ENCODE measurements around the gene PATJ.

Gene PATJ

DNA sequence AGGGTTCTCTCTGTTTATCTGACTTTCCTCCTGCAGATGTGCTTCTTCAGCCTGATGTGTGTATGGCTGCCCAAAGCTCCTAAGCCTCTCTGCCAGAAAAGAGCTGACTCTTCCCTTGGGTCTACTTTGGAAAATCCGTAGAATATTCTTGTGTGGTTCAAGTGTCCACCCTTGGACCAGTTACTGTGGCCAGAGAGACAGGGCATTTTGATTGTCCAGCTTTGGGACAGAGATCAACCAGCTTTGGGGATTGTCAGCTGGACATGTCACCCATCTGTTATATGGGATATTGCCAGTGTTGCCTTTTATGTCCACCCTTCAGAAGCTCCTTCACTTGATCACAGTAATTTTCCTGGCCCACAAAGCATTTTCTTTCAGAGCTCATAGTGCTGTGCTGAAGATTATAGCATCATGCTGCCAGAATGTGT lies 326.1 kb downstream of the PATJ start:
- Histone ChIP-seq H3K9me3 (ENCODE audit: control extremely low read depth in 1 of 5, control insufficient read depth in 4 of 5, insufficient read depth in 2 of 5, low read depth in 1 of 5, low read length in 4 of 5) (peaks cover 0 to 7% (median 0%) of the 10 kb centered on the region in 5 experiments), H3K27ac (ENCODE audit: insufficient read depth in 1 of 2, low read depth in 1 of 2, low read length in 2 of 2, poor library complexity in 1 of 2, severe bottlenecking in 2 of 2) (no peak overlapping the region), H3K4me3 (ENCODE audit: control insufficient read depth in 1 of 7, extremely low read depth in 1 of 7, insufficient read depth in 4 of 7, low read depth in 2 of 7, low read length in 6 of 7) (no peak overlapping the region), H3K36me3 (ENCODE audit: control insufficient read depth in 4 of 4, insufficient read depth in 4 of 4, low read length in 3 of 4) (peaks cover 0 to 3% (median 0%) of the 10 kb centered on the region in 4 experiments), H3K27me3 (replicated peaks in 2 of 5; ENCODE audit: control insufficient read depth in 4 of 5, insufficient read depth in 5 of 5, low read length in 4 of 5) (no peaks in the 10 kb centered on the region), H3K4me1 (ENCODE audit: control extremely low read depth in 1 of 4, control insufficient read depth in 4 of 4, insufficient read depth in 4 of 4, low read length in 3 of 4) (no peaks in the 10 kb centered on the region)
- ChIA-PET CTCF (interaction anchor here (0.9 to 1.7 kb wide), 4 partner anchors 12 to 76 kb away, joined by 3 to 4 read pairs (median 4); no protein-coding TSS in a partner anchor), POLR2A (no interaction called here)
- WGBS (ENCODE audit: insufficient coverage), result no CpG with 5 or more reads among the region's 1 CpG
- no peak for DNase-seq

DNA sequence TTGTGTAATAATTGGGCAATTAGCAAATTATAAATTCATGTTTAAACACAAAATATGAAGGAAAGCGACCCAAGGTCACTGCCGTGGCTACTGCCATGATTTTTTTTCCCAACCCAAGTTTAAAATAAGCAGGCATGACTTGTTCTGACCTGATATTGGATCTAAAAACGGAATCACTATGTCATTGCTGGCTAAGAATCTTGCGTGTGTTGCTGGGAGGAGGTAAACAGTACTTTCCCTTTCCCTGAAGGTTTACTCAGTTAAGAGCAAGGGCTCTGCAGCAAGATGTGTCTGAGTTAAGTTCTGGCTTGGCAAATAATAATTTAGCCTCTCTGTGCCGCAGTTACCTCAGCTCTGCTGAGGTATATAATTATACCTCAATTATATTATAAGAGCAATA lies 326.7 kb downstream of the PATJ start:
- WGBS (ENCODE audit: insufficient coverage), result 100% methylated on average over 4 of the region's 5 CpGs
- H3K27ac ChIP-seq (ENCODE audit: insufficient read depth in 1 of 2, low read depth in 1 of 2, low read length in 2 of 2, poor library complexity in 1 of 2, severe bottlenecking in 2 of 2), result no peak overlapping the region
- ChIA-PET CTCF (interaction anchor here (0.9 to 1.7 kb wide), 4 partner anchors 12 to 75 kb away, joined by 3 to 4 read pairs (median 4); no protein-coding TSS in a partner anchor), POLR2A (no interaction called here)
- no peak overlapping the region for H3K4me3 ChIP-seq (ENCODE audit: control insufficient read depth in 1 of 7, extremely low read depth in 1 of 7, insufficient read depth in 4 of 7, low read depth in 2 of 7, low read length in 6 of 7)
- H3K36me3 ChIP-seq (ENCODE audit: control insufficient read depth in 4 of 4, insufficient read depth in 4 of 4, low read length in 3 of 4), result peaks cover 0 to 3% (median 0%) of the 10 kb centered on the region in 4 experiments
- H3K27me3 ChIP-seq (replicated peaks in 2 of 5; ENCODE audit: control insufficient read depth in 4 of 5, insufficient read depth in 5 of 5, low read length in 4 of 5), result no peaks in the 10 kb centered on the region
- no peaks in the 10 kb centered on the region for H3K4me1 ChIP-seq (ENCODE audit: control extremely low read depth in 1 of 4, control insufficient read depth in 4 of 4, insufficient read depth in 4 of 4, low read length in 3 of 4)
- peaks cover 0 to 7% (median 0%) of the 10 kb centered on the region in 5 experiments for H3K9me3 ChIP-seq (ENCODE audit: control extremely low read depth in 1 of 5, control insufficient read depth in 4 of 5, insufficient read depth in 2 of 5, low read depth in 1 of 5, low read length in 4 of 5)
- no peak for DNase-seq

DNA sequence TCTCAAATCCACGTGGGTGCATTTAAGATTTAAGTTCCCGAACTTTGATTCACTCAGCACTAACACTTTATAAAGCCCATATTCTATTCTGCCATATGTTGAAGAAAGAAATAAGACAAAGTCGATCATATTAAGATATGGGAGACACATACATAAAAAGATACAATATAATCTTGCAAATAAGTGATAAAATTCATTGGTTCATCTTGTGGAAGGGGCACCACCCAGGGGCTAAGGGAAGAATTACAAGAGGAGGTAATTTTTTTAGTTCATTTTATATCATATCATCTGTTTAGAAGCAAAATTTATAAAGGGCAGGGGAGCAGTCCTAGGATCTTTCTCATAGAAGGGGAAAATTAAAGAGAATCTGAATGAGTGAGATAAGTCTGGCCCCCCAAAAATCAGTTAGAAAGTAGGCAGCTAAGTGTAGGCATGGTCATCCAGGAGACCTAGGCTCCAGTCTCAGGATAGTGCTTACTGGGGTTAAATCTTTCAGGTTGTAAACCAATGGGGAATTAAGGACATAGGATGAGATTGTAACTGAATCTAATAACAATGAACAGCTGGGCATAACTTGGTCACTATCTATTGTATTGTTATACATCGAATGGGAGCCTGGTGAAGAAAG lies 328.2 kb downstream of the PATJ start:
- POLR2A ChIA-PET, result no interaction called here
- Histone ChIP-seq H3K9me3 (ENCODE audit: control extremely low read depth in 1 of 5, control insufficient read depth in 4 of 5, insufficient read depth in 2 of 5, low read depth in 1 of 5, low read length in 4 of 5) (peaks cover 0 to 7% (median 0%) of the 10 kb centered on the region in 5 experiments), H3K36me3 (ENCODE audit: control insufficient read depth in 4 of 4, insufficient read depth in 4 of 4, low read length in 3 of 4) (peaks cover 0 to 3% (median 0%) of the 10 kb centered on the region in 4 experiments), H3K27me3 (replicated peaks in 2 of 5; ENCODE audit: control insufficient read depth in 4 of 5, insufficient read depth in 5 of 5, low read length in 4 of 5) (no peaks in the 10 kb centered on the region), H3K4me3 (ENCODE audit: control insufficient read depth in 1 of 7, extremely low read depth in 1 of 7, insufficient read depth in 4 of 7, low read depth in 2 of 7, low read length in 6 of 7) (no peak overlapping the region), H3K4me1 (ENCODE audit: control extremely low read depth in 1 of 4, control insufficient read depth in 4 of 4, insufficient read depth in 4 of 4, low read length in 3 of 4) (no peaks in the 10 kb centered on the region), H3K27ac (ENCODE audit: insufficient read depth in 1 of 2, low read depth in 1 of 2, low read length in 2 of 2, poor library complexity in 1 of 2, severe bottlenecking in 2 of 2) (no peak overlapping the region)
- peak; percentile 13 to 39 (median 19) for DNase-seq
- CTCF ChIA-PET, result interaction anchor here (1.5 to 2.1 kb wide), 4 partner anchors 13 to 119 kb away, joined by 3 to 8 read pairs (median 4); no protein-coding TSS in a partner anchor
- no CpG with 5 or more reads among the region's 4 CpGs for WGBS (ENCODE audit: insufficient coverage)

DNA sequence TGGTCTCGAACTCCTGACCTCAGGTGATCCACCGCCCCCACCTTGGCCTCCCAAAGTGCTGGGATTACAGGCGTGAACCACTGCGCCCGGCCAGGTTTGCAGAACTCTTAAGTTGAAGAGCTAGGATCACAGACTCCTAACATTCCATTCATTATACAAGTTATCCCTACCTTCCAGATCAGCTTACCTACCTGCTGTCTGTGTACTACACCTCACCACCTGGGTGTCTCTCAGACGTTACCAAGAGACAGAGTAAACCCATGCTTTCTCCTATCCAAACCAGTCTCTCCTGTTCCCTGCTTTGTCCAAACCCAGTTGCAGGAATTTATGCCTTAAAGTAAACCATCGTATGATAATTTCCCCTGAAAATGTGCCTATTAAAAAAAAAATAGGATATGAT lies 329.4 kb downstream of the PATJ start:
- CTCF ChIA-PET, result interaction anchor here (0.6 to 2.1 kb wide), 5 partner anchors 9 to 120 kb away, joined by 3 to 8 read pairs (median 3); no protein-coding TSS in a partner anchor
- WGBS (ENCODE audit: insufficient coverage), result 97% methylated on average over 5 of the region's 7 CpGs

DNA sequence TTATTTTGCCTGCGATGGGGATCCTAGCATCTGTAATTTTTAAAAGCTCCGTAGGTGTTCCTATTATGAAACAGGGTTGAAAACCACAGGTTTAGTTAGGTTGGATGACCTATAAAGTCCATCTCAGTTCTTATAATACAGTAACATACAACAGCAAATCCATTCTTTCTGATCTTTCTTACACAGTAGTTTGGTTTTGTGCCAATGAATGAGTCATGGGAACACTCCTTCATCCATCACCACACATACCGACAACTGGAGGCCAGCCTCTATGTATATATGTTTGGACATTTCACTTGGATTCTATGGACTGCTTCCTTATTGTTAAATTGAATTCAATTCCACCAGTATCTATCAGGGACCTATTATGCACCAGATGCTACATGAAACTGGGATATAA lies 334.0 kb downstream of the PATJ start:
- peak in 2 of 3 donors; percentile 23 to 31 for DNase-seq
- POLR2A ChIA-PET, result no interaction called here
- H3K27ac ChIP-seq (ENCODE audit: insufficient read depth in 1 of 2, low read depth in 1 of 2, low read length in 2 of 2, poor library complexity in 1 of 2, severe bottlenecking in 2 of 2), result no peak overlapping the region

More for the DNA sequence above, 329.4 kb downstream of the PATJ start:
- POLR2A ChIA-PET, result no interaction called here
- Histone ChIP-seq H3K9me3 (ENCODE audit: control extremely low read depth in 1 of 5, control insufficient read depth in 4 of 5, insufficient read depth in 2 of 5, low read depth in 1 of 5, low read length in 4 of 5) (peaks cover 0 to 2% (median 0%) of the 10 kb centered on the region in 5 experiments), H3K27me3 (replicated peaks in 2 of 5; ENCODE audit: control insufficient read depth in 4 of 5, insufficient read depth in 5 of 5, low read length in 4 of 5) (no peaks in the 10 kb centered on the region), H3K27ac (ENCODE audit: insufficient read depth in 1 of 2, low read depth in 1 of 2, low read length in 2 of 2, poor library complexity in 1 of 2, severe bottlenecking in 2 of 2) (no peak overlapping the region), H3K4me3 (ENCODE audit: control insufficient read depth in 1 of 7, extremely low read depth in 1 of 7, insufficient read depth in 4 of 7, low read depth in 2 of 7, low read length in 6 of 7) (no peak overlapping the region), H3K36me3 (ENCODE audit: control insufficient read depth in 4 of 4, insufficient read depth in 4 of 4, low read length in 3 of 4) (peaks cover 0 to 3% (median 0%) of the 10 kb centered on the region in 4 experiments), H3K4me1 (ENCODE audit: control extremely low read depth in 1 of 4, control insufficient read depth in 4 of 4, insufficient read depth in 4 of 4, low read length in 3 of 4) (no peaks in the 10 kb centered on the region)
- no peak for DNase-seq

DNA sequence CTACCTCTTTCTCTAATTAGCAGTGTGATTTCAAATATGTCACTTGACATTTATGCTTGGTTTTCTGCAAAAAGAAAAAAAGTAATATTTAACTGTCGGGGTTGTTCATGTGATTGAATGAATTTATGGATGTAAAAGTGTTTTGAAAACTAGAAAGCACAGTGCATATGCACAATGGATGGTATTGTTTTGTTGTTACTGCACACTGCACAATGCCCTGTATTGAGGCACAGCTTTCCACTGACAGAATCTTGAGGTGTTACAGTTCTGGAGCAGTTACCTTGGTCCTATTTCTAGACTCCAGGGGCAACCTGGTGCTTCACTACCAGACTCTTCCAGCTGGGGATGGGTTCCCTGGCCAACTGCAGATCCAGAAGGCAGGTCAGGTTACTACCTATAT lies 335.5 kb downstream of the PATJ start:
- no peak overlapping the region for H3K27ac ChIP-seq (ENCODE audit: insufficient read depth in 1 of 2, low read depth in 1 of 2, low read length in 2 of 2, poor library complexity in 1 of 2, severe bottlenecking in 2 of 2)
- ChIA-PET POLR2A (no interaction called here), CTCF (no interaction called here)
- DNase-seq, result no peak
- no peak overlapping the region for H3K4me3 ChIP-seq (ENCODE audit: control insufficient read depth in 1 of 7, extremely low read depth in 1 of 7, insufficient read depth in 4 of 7, low read depth in 2 of 7, low read length in 6 of 7)
- no peaks in the 10 kb centered on the region for H3K4me1 ChIP-seq (ENCODE audit: control extremely low read depth in 1 of 4, control insufficient read depth in 4 of 4, insufficient read depth in 4 of 4, low read length in 3 of 4)
- no peaks in the 10 kb centered on the region for H3K36me3 ChIP-seq (ENCODE audit: control insufficient read depth in 4 of 4, insufficient read depth in 4 of 4, low read length in 3 of 4)
- no peaks in the 10 kb centered on the region for H3K27me3 ChIP-seq (replicated peaks in 2 of 5; ENCODE audit: control insufficient read depth in 4 of 5, insufficient read depth in 5 of 5, low read length in 4 of 5)
- WGBS (ENCODE audit: insufficient coverage), result 89% methylated on average over 1 of the region's 1 CpG
- H3K9me3 ChIP-seq (ENCODE audit: control extremely low read depth in 1 of 5, control insufficient read depth in 4 of 5, insufficient read depth in 2 of 5, low read depth in 1 of 5, low read length in 4 of 5), result no peaks in the 10 kb centered on the region

More for the DNA sequence above, 334.0 kb downstream of the PATJ start:
- Histone ChIP-seq H3K9me3 (ENCODE audit: control extremely low read depth in 1 of 5, control insufficient read depth in 4 of 5, insufficient read depth in 2 of 5, low read depth in 1 of 5, low read length in 4 of 5) (no peaks in the 10 kb centered on the region), H3K36me3 (ENCODE audit: control insufficient read depth in 4 of 4, insufficient read depth in 4 of 4, low read length in 3 of 4) (no peaks in the 10 kb centered on the region), H3K27me3 (replicated peaks in 2 of 5; ENCODE audit: control insufficient read depth in 4 of 5, insufficient read depth in 5 of 5, low read length in 4 of 5) (no peaks in the 10 kb centered on the region), H3K4me1 (ENCODE audit: control extremely low read depth in 1 of 4, control insufficient read depth in 4 of 4, insufficient read depth in 4 of 4, low read length in 3 of 4) (no peaks in the 10 kb centered on the region), H3K4me3 (ENCODE audit: control insufficient read depth in 1 of 7, extremely low read depth in 1 of 7, insufficient read depth in 4 of 7, low read depth in 2 of 7, low read length in 6 of 7) (no peak overlapping the region)
- no CpG with 5 or more reads among the region's 3 CpGs for WGBS (ENCODE audit: insufficient coverage)
- CTCF ChIA-PET, result no interaction called here

Measured in common myeloid progenitor, CD34-positive (primary cell).